Hepatic stellate cell (primary cell): ENCODE data around the gene PIWIL1.

Experiments used
- DNase-seq: peaks from one replicate; pipeline ENCODE4 v3.0.0; 2011; ENCODE audit warnings: low spot score

Gene PIWIL1

DNA sequence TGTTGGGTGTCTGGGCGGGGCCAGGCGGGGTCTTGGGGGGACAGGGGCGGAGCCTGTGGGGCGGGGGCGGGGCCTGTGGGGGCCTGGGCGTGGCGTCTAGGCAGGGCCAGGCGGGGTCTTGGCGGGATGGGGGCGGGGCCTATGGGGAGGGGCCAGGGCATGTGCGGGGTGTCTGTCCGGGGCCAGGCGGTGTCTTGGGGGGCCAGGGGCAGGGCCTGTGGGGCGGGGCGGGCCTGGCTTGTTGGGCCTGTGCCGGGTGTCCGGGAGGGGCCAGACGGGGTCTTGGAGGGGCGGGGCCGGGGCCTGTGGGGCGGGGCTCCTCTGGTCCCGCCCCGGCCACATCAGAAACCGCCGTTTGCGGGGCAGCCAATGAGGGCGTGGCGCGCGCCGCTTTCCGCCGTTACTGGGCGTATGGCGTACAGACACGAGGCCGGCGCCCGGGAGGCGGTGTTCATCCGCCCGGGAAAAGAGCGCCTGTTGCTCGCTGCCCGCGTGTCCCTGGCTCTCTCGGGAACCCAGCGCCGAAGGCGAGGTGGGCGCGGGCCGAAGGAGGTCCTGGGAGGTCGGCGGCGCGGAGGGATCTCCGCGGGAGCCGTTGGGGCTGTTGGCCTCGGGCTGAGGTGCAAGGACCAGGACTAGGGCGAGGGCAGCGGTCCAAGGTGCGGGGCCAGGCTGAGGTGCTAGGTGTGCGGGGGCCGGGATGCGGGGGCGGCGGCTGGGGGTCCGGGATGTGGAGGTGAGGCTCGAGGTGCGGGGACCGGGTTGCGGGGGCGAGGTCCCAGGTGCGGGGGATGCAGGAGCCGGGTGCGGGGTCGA is at the start of gene PIWIL1:
PIWIL1 (plus strand) TSS at position 400 of the 816 bp plus-strand sequence. CDS start 4,705 bp downstream, outside the sequence.
- no peak for DNase-seq

DNA sequence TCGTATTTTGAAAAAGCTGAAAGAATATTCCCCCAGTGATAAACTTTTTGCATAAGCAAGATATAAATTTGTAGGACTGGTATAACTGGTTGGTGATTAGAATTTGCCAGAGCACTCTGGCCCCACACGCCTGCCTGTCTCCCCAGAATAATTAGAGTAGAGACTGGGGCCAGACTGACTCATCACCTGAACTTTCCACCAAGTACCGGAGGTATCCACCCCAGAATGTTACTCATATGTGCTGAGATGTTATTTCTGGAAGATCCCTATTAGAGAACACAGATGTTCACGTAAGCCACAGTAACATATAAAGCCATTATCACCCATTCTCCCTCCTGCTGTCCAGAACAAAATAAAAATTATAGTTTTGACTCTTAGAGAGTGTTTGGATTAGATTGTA is 49.5 kb upstream of the PIWIL1 start:
- DNase-seq, result no peak

DNA sequence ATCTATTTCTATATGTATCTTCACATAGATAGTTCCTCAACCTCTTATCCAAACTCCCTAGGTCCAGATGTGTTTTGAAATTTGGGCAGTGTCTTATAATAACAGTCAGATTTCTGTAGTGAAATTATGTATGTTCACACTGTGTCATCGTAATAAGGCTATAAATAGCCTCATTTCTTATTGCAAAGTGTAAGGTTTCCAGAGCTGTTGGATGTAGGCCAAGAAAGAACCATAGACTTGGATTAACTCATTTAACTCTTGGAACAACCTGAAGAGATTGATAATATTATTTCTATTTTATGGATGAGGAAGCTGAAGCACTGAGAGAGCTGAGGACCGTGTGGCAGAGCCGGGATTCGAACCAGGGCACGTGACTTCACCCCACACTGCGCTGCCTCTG is 49.0 kb upstream of the PIWIL1 start:
- no peak for DNase-seq

DNA sequence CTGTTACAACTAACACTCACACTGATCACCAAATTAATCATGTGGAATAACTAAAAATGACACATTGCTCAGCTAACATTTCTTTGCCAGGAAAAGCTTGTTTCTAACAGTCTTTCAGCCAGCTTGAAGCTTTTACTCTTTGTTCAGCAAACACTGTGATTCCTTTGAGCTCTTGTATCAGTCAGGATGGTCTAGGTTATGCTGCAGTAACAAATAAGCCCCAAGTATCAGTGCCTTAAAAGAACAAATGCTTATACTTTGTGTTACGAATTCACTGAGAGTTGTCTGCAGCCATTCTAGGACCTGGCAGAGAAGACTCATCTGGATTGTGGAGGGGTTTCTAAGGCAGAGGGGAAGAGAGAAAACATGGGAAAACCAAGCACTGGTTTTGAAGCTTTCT is 47.6 kb upstream of the PIWIL1 start:
- no peak for DNase-seq

DNA sequence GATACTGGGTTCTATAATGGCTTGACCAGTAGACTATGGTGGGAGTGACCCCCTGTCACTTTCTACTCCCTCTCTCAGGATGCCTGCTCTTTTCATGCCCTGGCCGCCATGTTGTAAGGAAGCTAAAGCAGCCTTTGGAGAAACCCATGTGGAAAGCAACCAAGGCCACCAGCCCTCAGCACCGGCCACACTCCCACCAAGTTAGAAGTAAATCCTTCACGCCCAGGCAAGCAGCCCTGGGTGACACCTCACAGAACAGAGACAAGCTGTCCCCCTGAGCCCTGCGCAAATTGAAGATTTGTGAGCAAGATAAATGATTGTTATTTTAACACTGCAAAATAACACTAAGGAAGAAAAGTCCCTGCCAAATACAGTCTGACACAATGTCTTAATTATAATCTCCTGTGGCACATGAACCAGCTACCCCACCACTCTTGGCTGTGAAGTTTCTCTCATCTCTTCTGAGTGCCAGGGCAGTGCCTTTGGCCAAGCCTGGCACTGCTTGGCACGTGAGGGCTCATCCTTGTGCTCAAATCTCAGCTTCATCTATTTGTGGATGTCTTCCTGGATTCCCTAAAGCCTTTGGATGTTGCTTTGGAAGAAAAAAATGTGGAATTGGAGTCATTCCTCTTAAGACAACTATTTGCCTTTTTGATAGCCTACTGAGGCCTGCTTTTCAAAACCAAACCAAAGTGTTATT is 39.2 kb upstream of the PIWIL1 start:
- DNase-seq, result no peak

DNA sequence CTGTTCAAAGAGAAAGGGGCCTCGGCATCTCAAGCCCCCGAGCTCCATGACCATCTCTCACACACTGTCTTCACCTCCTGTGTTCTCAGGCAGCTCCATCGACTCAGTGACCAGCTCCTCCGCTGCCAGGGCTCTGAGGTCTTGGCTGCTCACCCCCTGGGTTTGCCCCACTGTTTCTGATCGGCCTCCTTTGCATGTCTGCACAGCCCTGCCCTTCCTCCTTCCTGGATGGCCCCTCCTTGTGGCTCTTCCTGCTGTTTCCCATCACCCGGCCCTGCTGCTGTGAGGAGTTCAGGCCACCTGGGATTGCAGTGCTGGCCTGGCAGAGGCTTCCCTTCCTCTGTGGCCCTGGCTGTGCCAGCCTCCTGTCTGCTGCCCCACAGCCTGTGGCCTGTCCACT is 38.1 kb upstream of the PIWIL1 start:
- DNase-seq, result no peak

DNA sequence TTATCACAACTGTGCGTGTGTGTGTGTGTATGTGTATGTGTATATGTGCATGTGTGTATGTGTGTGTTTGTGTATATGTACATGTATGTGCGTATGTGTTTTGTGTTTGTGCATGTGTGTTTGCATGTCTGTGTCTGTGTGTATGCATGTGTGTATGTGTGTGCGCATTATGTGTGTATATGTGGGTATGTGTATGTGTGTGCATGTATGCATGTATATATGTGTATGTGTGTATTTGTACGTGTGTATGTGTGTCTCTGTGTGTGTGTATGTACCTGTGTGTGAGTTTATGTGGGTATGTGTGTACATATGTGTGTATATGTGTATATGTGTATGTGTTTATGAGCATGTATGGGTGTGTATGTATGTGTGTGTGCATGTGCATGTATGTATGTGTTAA is 37.6 kb upstream of the PIWIL1 start:
- no peak for DNase-seq

DNA sequence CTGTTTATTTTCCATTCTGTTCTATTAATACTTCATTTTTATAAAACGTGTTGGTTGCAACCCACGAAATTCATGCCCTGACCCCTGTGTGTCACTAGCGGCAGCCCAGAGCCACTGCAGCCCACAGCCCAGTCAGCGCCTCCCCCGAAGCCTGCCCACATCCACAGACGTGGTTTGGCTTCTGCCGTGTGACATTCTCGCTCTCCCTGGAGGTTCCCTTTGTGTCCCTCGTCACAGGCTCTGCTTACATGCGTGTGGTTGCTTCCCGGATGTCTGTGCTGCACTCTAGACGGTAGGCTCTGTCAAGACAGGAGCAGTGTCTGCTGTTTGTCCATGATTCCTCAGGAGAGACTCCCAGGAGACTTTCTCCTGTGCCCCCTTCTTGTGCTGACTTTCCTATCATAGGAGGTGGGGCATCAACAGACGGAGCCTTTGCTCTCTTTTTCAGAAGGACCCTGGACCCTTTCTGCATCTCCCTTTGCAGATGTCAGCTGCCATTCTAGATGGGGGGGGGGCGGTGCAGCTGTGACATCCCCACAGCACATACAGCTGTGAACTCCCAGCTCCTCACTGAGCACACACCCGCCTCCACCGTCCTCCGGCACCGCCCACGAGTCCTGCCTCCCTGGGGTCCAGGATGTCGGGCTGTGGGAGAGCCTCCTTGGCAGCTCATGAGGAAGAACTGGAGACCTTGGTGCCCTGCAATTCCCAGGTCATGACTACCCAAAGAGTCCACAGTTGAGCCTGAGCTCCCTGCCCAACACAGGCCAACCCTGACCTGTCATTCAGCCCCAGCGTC is 36.8 kb upstream of the PIWIL1 start:
- DNase-seq, result no peak

DNA sequence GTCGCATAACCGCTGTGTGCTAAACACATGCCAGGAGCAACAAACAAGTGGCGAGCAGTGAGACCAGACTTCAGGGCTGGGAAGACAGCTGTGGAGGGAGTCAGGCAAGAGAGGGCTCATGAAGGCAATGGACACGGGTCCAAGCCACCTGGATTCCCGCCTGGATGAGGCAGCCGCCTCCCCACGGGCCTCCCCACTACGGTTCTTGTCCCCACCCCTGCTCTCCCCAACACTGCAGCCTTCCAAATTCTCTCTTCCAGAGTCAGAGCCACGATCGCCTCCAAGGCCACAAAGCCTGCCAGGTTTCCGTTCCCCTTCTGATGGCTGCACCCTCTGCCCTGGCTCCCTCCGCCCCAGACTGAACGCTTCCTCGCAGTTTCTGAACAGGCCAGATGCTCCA is 36.1 kb upstream of the PIWIL1 start:
- DNase-seq, result no peak

DNA sequence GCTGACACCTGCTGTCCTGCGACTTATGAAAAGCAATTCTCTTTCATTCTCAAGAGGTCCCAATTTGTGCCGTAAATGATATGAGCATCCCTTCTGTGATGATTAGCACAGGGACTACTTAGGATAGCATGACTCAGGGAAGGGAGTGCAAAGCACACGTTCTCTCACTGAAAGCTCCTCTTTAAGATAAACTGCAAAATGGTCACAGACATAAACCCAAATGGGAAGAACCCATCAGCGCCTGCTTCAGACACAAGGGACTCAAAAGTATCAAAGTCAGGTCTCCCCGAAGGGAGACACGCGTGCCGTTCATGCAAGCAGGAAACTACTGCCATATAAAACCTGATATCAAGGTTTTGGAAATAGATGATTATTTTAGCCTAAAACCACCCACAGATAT is 33.9 kb upstream of the PIWIL1 start:
- no peak for DNase-seq

DNA sequence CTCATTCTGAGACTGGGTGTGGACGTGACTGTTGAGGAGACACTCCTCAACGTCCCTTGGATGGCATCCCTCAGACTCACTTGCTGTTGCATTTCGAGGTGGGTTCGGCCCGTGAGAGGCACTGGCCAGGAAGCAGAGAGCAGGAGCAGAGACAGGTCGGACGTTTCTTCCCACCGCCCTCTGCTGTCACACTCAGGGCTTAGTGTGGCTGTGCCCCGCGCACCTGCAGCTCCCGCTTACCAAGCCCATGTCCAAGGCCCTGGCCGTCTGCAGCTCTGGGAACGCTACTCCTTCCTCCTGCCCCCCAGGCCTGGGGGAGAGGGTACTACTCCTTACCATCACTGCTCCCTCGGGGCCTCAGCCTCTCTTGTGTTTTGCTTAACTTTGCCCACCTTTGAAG is 29.8 kb upstream of the PIWIL1 start:
- no peak for DNase-seq

DNA sequence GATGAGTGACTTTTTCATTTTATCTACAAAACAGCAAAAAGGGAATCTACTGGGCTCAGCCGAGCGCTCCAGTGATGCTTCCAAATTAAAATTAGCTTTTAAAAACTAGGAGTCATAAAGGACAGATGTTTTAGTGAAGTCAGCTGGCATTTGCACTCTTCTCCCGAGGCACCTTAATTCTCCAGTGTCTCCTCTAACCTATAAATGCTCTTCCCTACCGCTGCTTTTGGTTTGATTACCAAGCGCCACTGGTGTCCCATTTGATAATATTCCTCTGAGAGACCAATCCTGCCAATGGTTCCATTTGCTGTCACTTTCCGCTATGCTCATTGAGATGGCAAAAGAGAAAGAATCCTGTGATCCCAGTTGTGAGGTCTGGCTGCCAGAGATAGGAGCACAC is 29.3 kb upstream of the PIWIL1 start:
- no peak for DNase-seq

DNA sequence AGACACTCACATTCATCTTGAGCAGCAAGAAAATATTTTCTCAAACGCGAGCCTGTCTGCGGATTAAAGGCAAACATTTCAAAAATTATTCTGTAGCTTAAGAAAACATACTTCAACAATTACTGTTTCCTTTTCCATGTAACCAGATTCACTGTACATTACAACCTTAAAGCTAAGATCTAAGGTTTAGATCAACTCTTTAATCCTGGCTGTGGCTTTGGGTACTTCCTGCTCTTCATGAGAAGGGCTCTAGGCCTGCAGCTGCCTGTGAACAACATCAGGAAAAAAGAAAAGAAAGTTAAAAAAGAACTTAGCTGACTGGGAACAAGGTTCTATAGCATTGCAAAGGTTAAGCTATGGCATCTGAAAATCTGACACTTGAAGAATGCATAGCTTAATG is 21.4 kb upstream of the PIWIL1 start:
- DNase-seq, result no peak

DNA sequence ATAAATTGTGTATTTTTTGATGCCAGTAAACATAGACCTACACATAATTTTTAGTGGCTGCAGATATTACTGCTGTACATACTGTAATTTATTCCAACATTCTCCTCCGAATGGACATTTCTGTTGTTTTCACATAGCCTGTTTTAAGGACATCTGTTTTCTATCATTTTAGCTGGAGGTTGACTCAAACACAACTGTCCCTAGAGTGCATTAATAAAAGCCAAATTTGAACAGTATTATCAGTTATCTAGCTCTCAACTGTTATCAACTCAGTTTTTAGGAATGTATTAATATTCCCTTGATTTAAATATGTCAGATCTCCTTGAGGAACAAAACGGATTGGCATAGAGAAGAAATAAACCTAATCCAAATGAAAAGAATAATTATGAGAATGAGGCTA is 17.2 kb upstream of the PIWIL1 start:
- no peak for DNase-seq

DNA sequence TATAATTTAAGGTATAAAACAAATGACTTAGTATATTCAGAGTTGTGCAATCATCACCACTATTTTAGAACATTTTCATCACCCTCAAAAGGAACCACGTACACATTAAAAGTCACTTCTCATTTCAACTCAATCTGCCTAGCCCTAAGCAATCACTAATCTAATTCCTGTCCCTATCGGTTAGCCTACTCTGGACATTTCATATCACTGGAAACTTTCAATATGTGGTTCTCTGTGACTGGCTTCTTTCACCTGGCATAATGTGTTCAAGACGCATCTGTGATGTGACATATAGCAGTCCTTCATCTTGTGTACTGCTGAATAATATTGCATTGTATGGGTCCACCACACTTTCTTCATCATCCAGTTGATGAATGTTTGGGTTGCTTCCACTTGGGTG is 15.4 kb upstream of the PIWIL1 start:
- DNase-seq, result no peak

DNA sequence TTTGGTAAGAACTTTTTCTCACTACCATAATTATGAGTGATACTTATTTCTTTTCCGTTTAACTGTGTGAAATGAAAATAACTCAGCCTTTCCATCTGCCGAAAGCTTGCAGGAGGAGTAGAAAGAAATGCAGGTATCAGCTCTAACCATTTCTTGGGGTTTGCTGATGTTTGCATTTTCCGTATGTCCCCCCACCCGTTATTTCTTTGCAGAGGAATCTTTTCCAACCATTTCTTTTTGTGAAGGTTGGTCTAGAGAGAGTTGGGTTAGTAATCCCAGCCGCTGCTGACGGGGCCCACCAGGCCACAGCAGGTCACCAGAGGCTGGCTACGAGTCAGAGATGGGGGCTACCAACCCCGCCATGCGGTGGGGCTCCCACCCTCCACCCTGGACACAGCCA is 7.0 kb upstream of the PIWIL1 start:
- no peak for DNase-seq

DNA sequence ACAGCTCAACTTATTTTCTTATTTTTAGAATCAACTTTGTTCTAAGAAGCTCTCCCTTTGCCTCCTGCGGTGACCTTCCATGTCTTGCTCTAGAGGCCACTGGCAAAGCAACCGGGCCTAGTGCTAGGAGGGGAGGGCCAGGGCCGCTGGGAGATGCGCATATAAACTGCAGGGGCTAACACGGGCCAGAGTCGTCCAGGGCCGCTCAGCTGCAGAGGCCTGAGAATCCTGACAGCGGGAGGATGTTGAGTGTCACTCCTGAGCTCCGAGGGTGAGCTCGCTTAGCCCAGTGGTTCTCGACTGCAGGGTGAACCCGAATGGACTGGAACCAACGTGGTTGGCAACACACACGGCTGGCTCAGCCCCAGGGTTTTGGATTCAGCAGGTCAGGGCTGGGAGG is 6.5 kb upstream of the PIWIL1 start:
- DNase-seq, result no peak

DNA sequence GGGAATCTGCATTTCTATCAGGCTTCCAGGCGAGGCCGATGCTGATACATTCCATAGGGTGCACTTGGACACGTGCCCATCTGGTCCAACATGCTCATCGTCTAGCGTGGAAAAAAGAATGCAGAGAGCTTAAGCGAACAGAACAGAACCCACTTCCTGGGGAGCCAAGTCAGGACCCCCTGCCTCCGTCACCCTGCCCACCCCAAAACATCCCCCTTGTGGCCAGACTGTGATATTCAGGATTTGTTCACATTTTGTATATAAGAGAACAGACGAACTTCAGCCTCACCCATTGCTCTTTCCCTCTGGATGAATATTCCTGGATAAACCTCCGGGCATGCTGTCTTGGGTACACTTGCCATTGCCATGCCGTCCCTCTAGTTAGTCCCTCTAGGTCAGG is 4.3 kb upstream of the PIWIL1 start:
- no peak for DNase-seq

DNA sequence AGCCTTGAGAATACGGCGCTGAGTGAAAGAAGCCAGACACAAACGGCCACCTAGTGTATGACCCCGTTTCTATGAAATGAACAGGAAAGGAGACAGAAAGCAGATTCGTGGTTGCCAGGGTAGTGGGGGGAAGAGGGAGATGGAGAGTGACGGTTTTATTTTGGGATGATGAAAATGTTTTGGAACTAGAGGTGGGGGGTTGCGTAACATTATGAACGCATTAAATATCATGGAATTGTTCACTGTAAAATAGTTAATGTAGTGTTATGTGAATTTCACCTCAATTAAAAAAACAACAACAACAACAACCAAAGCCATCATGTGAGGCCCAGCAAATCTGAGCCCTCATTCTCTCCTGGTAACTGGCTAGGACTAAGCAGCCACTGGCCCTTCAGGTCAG is 3.3 kb upstream of the PIWIL1 start:
- no peak for DNase-seq

DNA sequence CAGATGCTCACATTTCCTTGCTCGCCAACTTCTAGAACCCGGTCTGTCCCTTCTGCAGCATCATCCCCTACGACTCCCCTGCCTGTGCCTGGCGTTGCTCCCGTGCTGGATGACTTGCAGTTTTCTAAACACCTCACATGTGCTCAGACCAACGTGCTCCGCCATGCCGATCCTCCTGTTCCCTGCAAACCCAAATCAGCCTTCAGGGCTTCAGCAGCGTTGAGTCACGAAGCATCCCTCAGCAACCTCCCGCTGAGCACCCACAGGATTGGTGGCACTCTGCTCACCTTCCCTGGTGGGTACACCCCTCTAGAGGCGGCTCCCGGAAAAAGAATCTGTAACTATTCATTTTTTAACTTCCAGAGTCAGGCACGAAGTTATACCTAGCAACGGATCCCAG is 2.8 kb upstream of the PIWIL1 start:
- no peak for DNase-seq

DNA sequence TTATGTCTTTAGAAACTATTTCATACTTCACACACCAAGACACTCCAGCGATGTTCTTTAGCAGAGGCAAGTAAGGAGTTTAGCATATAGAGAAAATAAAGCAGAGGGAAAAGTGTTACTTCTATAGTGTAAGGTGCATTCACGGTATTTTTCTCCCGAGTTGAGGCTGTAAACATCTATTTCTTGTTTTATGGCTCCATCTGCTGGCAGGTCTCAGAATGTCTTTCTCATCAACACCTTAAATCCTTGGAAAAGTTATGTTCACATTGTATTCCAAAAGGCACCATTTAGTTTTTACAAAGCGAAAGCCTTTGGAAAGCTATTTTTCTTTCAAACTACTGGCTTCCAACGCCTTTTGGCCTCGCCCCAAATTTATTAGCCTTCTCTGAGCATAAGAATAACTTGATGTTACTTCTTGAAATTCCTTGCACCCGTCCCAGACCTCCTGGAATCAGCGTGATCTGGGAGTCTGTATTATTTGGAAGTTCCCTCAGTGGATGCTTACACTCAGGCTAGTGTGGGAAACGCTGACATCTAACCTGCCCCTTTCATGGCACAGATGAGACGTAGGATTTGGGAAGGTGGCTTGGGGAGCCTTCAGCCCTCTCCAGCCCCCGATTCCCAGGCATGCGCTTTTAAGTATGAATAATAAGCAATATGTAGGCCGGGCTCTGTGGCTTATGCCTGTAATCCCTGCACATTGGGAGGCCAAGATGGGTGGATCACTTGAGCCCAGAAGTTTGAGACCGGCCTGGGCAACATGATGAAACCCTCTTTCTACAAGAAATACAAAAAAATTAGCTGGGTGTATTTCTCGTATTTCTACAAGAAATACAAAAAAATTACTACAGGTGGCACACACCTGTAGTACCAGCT is 1.9 kb upstream of the PIWIL1 start:
- DNase-seq, result peak; percentile 49
